NCI-H2081 treated with DMSO at 0.1 percent for 48 hours (cell line): ENCODE data around the gene ADRA2A.

Source experiments
- DNase-seq: peaks from one replicate; lab custom pipeline; 2025; lab: John Stamatoyannopoulos, UW

The ADRA2A gene

DNA sequence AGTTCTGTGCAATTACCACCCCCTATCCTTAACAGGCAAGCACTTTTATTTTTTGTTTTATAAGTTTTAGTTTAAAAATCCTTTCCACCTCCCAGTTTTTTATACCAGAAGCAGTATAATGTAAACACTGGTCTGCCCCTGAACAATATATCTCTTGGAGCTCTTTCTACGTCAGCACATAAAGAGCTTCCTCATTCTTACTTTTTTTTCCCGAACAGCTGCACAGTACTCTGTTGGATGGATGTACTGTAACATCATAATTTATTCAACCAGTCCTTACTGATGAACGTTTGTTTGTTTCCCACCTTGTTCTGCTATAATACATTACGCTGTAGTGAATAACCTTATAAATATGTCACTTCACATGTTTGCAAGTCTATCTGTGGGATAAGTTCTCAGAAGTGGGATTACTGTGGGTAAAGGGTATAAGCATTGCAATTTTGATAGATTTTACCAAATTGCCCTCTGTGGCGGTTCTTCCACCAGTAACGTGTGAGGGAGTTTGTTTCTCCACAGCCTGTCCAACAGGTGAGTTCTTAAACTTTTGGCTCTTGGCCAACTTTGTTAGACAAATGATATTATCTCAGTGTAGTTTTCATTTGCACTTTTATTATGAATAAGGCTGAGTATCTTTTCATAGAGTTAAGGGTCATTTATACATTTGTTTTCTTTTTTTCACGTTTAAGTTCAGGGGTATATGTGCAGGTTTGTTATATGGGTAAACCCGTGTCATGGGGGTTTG is 32.8 kb downstream of the ADRA2A start:
- no peak for DNase-seq

DNA sequence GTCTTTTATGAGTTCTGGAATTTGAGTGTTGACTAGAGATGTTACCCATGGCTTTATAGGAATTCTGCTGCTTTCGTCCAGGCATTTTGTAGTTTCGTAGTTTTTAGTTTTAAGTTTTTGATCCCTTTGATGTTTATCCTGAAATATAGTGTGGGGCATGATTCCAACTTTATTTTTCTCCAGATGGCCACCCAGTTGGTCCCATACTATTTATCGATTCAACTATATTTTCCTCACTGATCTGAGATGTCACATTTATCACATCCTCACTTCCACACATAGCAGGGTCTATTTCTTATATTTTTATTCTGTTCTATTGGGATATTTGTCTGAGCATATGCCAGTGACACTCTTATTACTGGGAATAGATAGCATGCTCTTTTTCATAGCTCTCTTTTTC is 33.9 kb downstream of the ADRA2A start:
- no peak for DNase-seq

DNA sequence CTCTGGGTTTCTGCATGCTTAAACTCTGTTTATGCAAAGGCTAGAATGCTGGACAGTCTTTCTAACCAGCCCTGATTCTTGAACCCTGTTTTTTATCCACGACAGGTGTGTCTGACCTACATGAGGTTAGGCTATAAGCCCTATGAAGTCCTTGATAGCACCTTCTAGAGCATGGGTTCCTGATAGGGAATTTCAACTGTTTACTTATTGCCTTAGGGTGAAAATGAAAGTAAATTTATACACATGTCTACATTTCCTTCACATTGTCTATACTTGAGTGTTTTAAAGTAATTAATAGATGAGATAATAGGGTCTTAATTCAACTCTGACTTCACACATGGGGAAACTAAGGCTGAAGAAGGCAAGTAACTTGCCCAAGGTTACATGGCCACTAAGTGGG is 35.5 kb downstream of the ADRA2A start:
- DNase-seq: no peak

DNA sequence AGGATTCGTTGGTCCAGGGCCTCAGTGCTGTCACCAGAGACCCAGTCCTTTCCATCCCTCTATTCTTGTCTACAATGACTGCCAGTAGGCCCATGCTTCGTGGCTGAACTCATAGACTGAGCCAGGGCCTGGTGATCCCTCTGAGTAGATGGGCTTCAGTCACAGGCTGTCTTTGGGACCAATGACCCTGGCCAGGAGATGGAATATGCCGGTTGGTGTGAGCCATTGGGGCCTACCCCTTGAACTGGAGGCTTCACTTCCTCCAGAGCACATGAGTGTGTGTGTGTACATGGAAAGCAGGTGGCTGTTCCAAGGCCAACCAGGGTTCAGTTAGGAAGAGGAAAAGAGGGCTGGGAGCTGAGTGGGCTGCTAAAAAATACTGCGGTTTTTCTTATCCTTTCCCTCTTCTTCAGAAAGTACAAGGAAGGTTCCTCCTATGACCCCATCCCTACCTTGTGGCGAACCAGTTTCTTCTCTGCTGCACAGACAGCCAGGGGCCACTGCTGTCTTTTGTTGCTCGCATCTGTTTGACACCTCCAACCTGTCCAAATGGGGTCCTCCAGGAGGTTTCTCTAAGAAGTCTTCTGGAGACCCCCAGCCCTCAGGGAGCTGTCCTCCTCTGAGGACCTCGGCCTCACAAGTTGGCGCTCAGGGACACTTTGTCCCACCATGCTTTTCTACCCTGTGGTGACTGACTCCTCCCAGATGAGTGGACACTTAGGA is 36.6 kb downstream of the ADRA2A start:
- DNase-seq: no peak

DNA sequence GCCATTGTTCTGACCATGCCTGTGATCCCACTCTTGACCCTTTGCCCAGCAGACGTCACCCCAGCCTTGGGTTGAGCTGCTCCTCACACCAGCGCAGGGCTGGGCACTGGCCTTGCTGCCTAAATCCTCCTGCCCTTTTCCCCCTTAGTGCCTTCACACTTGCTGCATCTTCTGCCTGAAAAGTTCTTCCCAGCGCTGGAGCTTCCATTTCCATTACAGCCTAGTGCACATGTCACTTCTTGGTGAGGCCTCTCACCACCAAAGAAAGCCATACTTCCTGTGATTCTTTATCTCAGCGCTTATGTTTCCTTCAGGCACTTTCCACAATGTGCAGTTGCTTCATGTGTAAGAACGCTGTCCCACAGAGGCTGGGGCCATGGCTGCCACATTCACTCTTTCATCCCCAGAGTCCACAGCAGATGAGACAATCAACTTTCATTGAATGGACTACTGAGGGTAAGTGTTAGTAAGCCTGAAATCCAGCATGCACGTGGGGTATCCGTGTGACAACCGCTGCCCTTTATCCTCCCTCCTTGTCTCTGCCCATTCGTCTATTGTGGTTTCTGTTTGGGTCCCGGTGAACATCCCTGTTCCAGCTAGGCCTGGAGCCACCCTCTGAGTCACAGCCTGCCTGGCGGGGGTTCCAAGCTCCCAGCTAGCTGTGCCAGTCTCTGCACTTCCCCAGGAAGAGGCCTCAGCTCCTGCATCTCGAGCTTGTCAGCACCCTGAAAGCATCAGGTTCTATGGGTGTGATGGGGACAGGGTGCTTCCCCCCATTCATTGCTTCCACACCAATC is 37.3 kb downstream of the ADRA2A start:
- no peak for DNase-seq

DNA sequence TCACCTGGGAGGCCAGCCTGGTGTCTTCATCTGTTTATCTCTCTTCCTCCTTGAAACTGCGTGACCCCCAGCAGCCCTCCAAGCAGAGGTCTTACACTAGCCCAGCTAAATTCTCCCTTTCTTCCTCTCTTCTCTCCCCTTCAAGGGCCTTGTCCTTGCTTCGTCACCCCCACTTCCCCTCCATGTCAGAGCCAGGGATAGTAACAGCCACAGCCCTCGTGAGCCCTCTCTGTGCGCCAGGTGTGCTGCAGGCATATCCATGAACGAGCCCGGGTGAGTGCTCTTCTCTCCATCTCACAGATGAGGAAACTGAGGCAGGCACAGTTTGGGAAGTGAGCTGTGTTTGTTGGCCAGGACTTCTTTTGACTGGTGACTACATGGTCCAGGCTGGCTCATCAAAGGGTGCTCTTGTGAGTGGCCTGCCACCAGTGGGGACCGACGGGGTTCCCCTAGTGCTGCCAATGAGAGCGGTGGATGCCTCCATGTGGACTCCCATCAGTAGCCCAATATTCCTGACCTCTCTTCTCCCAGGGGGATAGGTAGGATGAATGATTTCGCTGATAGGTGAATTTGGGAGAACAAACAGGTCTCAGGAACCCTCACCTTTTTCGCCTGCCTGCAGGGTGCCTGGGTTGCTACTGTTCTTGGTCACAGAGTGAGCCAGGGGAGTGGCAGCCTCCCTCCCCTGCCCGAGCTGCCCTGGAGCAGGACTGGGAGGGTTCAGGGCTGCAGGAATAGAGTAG is 38.1 kb downstream of the ADRA2A start:
- no peak for DNase-seq

DNA sequence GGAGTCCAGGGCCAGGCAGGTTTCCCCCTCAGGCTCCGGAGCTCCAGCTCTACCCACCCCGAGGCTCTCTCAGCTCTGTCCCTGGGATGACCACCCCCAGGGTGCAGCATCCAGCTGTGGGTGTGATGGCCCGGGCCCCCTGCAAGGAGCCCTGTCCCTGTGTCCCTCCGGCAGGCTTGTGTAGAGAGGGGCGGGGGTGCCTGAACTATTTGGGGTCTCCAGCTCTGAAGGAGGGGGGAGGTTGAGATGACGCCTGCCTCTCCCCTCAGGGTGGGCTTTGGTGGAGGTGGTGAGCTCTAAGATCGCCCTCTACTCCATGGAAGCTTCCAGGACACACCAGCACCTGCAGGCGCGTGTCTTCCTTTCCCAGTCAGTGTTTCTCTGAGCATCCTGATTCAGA is 39.4 kb downstream of the ADRA2A start:
- DNase-seq: no peak

DNA sequence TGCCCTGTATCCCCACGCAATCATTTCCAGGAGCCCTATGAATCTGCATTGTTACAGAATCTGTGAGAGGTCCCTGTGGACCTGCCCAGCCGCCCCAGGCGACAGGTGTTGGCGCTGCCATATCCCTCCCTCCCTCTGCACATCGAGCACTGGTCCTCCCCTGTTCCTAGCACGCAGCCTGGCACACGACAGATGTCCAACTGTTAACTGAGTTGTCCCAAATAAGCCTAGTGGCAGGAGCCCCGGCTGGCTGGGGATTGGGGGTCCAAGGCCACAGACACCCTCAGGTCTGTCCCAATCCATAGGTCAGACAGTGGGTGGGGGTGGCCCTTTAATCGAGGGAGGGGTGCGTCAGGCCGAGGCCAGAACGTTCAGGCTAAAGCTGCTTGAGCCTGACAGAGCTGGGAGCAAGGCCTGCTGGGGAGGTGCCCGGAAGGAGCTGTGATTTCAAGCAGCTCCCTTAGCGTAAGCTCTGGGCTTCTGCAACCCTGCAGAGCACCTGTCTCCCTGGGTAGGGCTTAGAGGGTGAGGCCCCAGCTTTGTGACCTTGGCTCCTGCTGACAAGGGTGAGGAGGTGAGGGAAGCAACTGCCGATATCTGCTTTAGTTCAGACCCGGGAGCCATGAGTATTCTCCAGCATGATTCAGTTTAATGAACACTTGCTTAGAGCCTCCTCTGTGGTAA is 40.1 kb downstream of the ADRA2A start:
- no peak for DNase-seq

DNA sequence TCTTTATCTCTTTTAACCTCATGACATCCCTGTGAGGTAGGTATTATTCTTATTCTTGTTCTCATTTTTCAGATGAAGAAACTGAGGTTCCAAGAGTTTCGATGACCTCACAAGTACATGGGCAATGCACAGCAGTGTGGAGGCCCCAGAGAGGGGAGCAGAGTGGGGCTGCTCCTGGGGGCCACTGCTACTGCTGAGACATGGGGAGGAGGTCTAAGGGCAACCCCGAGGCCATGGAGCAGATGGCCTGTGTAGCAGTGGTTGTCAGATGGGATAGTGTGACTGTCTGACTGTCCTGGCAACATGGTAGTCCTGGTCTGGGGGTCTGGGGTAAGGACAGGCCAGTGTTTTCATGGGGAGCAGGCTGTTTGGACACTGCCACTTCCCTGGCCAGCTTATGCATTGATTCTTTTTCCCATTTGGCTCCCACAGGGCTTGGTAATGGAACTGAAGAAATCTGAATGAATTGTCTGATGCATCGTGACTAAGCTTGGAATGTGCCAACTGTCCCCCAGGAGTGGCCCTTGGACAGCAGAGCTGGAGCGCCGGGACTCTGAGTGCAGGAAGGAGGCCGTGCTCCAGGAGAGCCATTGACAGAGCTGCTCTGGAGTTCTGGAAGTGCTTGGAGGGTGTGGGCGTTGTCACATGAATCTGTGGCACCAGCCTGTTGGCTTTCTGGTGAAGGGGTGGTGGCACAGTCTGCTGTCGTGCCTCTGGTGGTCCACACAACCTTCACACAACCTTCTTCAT is 40.9 kb downstream of the ADRA2A start:
- no peak for DNase-seq

DNA sequence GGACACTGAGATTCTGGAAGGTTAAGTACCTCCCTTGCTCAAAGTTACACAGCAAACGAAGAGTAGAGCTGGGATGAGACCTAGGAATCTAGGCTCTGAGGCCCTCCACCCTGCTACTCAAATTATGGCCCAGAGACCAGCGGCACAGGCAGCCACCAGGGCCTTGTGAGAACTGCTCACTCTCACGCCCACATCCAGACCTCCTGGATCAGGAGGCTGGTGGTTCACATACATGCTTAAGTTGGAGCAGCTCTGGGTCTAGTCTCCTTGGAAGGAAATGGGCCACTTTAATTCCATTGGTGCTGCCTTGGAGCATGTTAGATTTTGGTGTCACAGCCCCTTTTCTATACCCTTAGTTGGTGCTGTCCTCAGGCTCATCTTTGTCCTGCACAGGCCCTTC is 41.9 kb downstream of the ADRA2A start:
- DNase-seq: no peak

DNA sequence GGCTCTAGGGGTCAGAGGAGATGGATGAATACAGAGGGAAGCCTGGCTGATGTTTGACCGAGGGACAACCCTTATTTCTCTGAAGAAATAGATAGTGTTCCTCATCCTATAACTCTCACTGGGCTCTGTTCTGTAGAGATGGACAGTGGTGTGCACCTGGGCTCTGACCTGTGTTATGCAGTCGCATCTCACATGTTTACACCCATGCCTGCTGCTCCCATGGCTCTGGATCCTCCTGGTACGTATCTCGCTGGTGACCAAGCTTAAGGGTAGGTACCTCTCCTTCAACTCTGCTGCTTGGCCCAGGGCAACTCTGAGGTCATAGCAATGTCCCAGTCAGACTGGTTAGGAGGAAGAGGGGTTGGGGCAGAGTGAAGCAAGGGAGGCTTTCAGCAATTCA is 42.8 kb downstream of the ADRA2A start:
- DNase-seq: no peak

DNA sequence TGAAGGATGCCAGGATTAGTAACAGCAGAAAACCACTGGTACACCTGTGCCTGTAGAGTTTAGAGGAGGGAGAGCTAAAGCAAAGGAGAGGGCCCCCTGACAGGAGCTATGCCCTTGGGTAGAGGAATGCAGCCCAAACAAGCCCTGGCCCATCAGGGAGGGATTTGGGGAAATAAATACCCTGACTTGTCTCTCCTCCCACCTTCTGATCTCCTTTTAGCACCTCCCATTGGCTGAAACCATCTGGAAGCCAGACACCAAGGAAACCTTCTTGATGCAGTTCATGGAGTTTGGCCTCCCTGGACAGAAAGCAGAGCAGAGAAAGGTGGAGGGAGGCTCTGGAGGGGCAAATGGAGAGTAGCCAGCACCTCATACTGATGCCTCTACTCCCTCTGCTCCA is 45.3 kb downstream of the ADRA2A start:
- DNase-seq: no peak

DNA sequence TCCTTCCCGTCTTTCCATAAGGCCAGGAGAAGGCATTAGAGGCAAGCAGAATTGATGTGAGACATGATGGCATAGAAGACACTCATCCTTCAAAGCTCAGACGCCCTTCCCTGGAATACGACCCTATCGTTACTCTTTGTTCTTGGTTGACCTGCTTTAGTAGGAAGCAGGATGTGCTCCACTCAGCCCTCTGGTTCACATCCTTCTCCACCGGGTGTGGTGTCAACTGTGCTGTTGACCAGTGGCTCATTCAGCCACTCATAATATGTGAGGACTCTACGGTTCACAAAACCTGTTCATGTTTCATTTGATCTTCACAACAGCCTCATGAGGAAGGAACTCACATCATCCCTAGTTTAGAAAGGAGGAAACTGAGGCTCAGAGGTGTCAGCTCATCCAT is 47.1 kb downstream of the ADRA2A start:
- no peak for DNase-seq

DNA sequence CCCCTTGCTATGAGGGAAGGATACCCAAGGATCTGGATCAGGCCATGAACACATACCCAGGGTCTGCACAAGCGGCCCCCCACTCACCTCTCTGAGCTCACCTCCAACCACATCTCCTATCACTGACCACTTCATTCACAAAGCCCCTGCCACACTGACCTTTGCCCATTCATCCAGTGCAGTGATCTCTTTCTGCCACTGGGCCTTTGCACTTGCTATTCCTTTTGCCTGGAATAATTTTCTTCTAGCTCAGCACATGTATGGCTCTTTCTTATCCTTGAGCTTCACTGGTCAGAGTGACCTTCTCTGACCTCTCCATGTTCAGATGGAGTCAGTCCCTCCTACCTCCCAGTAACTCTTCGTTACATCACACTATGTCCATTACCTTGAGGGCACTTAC is 48.3 kb downstream of the ADRA2A start:
- DNase-seq: no peak

DNA sequence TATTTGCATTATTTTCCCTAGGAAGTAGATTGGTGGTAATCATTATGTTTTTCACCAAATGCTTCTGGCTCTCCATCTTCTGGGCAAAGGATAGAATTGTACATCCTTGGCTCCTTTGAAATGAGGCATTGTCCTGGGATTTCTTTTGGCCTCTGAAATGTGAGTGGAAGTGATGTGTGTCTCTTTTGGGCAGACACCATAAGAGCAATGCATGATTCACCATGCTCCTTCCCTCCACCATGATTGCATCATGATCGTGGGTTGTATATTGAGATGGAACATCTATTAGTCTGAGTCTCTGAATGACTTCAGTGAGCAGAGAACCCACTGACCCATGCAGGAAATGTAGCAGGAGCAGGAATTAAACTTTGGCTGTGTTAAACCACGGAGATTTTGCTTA is 49.2 kb downstream of the ADRA2A start:
- no peak for DNase-seq

DNA sequence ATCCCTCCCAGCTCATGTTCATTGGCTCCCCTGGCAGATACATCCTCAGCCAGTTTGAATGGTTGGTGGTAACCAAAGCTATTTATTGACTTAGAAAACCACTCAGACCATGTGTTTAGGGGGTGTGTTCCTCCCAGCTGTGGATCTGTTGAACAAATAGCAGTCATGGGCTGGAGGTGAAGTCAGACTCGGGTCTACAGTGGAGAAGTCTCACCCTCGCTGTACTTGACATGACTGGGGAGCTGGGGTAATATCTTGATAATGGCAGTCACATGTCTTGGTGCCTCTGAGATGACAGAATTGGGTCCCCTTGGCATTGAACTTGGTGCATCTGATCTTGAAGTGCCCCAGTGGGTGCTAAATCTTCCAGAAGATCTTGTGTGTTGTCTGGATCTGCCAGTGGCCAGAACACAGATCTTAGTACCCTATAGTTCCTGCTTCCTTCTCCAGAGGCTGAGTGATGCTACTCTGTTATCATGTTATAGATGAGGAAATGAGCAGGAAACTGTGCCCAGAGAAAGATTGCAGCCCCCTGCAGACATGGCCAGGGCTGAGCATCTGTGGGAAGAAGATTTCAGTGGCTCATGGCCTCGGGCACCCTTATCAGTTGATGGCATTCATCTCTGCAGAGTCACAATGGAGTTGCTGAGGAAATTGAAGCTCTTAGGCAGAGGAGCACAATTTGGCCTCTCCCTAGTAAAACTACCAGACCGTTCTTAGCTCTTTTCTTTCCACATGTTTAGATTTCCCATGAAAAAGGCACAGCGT is 50.4 kb downstream of the ADRA2A start:
- no peak for DNase-seq

DNA sequence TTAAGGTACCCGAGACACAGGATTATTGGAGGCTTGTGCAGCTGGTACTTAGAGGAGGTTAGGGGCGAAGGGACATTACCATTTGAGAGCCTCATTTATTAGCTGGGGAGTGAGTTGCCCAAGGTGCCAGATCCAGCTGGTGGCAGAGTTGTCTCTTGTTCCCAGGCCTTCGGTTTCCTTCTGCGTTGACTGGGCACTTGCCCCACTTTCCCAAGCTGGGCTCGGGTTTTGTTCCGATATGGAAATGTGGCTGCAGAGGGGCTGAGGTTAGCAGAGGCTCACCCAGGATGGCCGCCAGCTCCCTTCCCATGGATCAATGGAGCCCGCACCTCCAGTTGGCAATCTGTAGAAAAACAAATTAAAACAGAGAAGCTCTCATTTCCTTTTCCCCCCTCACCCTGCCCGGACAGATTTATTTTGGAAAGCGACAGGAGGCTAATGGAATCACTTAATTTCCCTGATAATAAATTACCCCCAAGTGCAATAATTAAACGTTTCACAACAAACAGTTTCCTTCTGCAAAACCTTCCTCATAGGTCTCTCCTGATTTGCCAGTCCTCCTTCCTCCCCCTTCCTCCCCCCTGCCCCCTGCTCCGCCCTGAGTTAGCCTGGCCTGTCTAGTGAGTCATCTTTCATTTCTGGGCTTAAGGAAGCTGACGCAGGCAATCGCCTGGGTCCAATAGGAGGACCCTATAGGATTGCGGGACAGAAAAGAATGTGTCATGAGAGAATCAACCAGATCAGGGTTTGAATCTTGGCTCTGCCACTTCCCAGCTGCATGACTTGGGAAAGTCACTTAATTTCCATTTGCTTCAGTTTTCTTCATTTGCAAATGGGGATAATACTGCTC is 51.7 kb downstream of the ADRA2A start:
- DNase-seq: no peak

DNA sequence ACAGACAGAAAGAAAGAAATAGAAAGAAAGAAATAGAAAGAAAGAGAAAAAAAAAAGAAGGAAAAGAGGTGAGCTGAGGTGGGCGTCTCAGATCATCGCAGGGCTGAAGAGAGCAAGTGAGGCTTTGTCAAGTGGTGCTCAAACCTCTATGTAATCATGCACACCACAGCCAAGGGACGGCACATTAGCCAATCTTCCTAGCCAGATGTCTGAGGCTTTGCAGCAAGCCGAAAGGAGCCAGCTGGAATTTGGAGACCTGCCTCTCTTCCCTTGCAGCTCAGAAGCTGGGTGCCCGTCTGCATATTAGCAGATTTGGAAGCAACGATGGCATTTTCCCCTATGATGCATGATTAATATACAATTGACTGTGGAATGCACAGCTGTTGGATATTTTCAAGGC is 52.5 kb downstream of the ADRA2A start:
- no peak for DNase-seq

DNA sequence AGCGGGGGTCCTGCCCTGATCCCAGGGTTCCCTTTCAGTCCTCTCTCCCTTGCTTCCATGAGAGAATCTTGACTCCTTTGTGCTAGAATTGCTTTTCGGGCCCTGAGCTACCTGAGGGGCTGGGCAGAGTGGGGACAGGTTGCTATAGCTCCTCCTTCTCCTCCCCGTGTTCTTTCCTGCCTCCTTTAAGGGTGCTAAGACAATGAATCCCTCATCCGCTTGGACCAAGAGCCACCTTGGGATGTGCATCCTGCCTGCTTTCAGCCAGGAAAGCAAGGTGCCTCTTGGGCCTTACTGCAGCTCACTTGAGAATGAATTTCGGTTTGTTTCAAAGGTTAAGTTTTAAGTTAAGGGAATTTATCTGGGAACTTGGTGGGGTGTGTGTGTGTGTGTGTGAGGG is 53.6 kb downstream of the ADRA2A start:
- DNase-seq: no peak
